ENCODE data around the gene REPIN1.

Gene REPIN1

GRCh38 chr7:150360363-150361058, 8.1 kb upstream of the REPIN1 start:
- no peak for DNase-seq (ENCODE audit: low read depth)

- DNase-seq (ENCODE audit: low read depth), result no peak
Observed at GRCh38 chr7:150361402-150361801, 7.2 kb upstream of the REPIN1 start.

- DNase-seq (ENCODE audit: low read depth), result no peak
Observed at GRCh38 chr7:150361807-150362621, 6.6 kb upstream of the REPIN1 start.

GRCh38 chr7:150363370-150363769, 5.3 kb upstream of the REPIN1 start:
- no peak for DNase-seq (ENCODE audit: low read depth)

- no peak for DNase-seq (ENCODE audit: low read depth)
Observed at GRCh38 chr7:150363872-150364271, 4.8 kb upstream of the REPIN1 start.

DNA sequence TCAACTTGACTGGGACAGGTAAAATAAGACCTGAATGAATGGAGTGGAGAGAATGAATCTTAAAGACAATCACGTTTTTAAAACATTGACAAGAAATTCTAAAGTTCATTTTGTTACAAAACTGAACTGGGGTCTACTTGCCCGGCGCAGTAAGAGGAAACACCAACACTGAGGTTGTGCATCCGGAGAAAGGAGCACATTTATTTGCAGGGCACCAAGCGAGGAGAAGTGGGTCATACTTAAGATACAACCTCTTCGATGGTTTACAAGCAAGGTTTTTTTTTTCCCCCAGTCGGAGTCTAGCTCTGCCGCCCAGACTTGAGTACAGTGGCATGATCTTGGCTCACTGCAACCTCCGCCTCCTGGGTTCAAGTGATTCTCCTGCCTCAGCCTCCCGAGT, 3.4 kb upstream of the REPIN1 start:
- no peak for DNase-seq (ENCODE audit: low read depth)

DNA sequence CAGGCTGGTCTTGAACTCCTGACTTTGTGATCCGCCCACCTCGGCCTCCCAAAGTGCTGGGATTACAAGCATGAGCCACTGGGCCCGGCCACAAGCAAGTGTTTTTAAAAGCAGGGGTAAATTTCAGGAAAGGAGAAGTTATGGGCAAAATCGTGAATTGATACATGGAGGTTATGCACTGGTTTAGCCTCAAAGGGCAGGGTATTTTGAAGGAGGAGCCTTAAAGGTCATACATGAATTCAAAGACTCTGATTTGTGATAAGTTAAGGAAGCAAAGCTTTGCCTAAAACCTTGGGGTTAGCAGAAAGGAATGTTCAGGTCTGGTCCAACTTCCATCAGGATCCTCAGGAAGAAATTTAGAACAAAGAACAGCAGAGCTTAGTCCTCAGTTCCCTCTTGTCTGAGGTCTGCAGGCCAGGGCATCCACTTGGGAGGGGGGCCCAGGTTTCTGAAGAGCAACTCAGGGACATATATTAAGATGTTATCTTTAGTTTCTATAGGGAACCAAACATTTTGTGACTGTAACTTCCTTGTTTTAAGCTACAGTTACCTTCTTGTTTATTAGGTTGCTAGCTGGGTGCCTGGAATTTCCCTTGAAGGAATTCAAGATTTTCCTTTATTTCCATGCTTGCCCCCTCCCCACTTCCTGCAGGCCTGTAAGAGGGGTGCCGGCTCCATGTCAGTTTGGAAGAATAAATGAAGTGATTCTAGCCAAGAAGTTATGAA, 2.8 kb upstream of the REPIN1 start:
- DNase-seq (ENCODE audit: low read depth), result no peak

GRCh38 chr7:150367677-150368095, 936 bp upstream of the REPIN1 start:
- no peak for DNase-seq (ENCODE audit: low read depth)

GRCh38 chr7:150368884-150369747, 494 bp downstream of the REPIN1 start:
- no peak for DNase-seq (ENCODE audit: low read depth)

GRCh38 chr7:150369748-150370501, 1.3 kb downstream of the REPIN1 start:
- no peak for DNase-seq (ENCODE audit: low read depth)

DNA sequence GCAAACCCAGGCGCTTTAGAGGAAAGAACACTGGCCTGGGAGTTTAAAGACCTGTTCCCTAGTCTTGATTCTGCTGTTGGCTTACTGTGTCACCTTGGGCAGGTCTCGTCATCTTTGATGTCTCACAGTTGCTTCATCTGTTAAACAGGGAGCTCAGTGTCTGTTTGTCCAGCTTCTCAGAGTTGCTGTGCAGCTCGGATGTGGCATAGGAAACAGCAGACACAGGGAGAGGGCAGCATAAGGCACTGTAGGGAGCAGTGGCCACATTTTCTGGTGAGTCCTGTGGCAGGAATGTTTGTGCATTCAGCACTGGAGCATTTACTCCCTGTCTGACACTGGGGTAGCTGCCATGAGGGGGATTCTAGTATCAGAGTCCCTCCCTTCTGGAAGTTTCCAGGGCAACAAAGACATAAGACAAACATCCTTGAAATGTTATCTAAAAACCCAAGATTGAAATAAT, 2.0 kb downstream of the REPIN1 start:
- no peak for DNase-seq (ENCODE audit: low read depth)

DNA sequence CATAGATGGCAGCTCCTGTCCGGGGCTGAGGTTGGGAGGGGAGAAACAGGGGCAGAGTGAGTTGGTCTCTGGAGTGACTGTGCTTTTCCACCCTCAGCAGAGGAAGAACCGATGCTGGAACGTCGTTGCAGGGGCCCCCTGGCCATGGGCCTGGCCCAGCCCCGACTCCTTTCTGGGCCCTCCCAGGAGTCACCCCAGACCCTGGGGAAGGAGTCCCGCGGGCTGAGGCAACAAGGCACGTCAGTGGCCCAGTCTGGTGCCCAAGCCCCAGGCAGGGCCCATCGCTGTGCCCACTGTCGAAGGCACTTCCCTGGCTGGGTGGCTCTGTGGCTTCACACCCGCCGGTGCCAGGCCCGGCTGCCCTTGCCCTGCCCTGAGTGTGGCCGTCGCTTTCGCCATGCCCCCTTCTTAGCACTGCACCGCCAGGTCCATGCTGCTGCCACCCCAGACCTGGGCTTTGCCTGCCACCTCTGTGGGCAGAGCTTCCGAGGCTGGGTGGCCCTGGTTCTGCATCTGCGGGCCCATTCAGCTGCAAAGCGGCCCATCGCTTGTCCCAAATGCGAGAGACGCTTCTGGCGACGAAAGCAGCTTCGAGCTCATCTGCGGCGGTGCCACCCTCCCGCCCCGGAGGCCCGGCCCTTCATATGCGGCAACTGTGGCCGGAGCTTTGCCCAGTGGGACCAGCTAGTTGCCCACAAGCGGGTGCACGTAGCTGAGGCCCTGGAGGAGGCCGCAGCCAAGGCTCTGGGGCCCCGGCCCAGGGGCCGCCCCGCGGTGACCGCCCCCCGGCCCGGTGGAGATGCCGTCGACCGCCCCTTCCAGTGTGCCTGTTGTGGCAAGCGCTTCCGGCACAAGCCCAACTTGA, 2.7 kb downstream of the REPIN1 start:
- no peak for DNase-seq (ENCODE audit: low read depth)

DNA sequence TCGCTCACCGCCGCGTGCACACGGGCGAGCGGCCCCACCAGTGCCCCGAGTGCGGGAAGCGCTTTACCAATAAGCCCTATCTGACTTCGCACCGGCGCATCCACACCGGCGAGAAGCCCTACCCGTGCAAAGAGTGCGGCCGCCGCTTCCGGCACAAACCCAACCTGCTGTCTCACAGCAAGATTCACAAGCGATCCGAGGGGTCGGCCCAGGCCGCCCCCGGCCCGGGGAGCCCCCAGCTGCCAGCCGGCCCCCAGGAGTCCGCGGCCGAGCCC, 3.3 kb downstream of the REPIN1 start:
- DNase-seq (ENCODE audit: low read depth), result no peak

DNA sequence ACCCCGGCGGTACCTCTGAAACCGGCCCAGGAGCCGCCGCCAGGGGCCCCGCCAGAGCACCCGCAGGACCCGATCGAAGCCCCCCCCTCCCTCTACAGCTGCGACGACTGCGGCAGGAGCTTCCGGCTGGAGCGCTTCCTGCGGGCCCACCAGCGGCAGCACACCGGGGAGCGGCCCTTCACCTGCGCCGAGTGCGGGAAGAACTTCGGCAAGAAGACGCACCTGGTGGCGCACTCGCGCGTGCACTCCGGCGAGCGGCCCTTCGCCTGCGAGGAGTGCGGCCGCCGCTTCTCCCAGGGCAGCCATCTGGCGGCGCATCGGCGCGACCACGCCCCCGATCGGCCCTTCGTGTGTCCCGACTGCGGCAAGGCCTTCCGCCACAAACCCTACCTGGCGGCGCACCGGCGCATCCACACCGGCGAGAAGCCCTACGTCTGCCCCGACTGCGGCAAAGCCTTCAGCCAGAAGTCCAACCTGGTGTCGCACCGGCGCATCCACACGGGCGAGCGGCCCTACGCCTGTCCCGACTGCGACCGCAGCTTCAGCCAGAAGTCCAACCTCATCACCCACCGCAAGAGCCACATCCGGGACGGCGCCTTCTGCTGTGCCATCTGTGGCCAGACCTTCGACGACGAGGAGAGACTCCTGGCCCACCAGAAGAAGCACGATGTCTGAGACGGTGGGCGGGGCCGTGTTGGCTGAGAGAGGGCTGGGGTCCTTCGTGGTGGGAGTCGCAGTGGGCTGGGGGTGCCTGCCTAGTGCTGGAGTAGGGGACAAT, 3.8 kb downstream of the REPIN1 start:
- no peak for DNase-seq (ENCODE audit: low read depth)

GRCh38 chr7:150373049-150373801, 4.6 kb downstream of the REPIN1 start:
- DNase-seq (ENCODE audit: low read depth), result no peak

DNA sequence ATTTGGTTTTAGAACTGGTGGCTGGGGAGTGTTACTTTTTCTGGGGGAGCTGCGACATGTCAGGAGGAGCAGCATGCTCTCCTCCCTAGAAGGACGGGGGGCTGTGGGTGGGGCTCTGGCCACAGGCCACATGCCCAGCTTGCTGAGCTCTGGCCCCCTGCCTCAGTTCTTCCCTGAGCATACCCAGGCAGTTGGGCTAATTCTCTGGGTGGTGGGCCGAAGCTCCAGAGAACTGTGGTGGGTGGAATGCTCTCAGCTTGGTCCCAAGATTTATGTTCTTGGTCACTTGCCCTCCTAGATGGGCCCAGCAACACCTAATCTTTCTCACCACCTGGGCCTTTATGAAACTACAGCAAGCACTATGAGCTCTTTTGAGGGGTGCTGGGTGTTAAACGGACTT, 5.4 kb downstream of the REPIN1 start:
- no peak for DNase-seq (ENCODE audit: low read depth)

DNA sequence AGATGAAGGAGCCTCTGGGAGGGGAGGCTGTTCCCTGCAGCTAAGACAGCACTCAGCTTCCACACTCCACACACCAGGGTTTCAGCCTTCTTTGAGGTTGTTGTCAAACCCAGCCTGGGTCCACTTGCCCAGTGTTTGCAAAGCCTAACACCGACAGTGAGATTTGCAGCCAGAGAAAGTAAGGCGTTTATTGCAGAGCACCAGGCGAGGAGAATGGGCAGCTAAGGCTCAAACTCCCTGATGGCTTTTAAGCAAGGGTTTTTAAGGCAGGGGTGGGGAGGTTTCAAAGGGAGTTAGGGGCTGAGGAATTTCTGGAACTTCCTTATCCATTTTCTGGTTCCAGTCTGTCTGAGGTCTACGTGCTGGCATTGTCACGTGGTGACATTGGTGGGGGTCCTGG, 5.8 kb downstream of the REPIN1 start:
- DNase-seq (ENCODE audit: low read depth), result no peak

- no peak for DNase-seq (ENCODE audit: low read depth)
Observed at GRCh38 chr7:150375662-150376521, 7.3 kb downstream of the REPIN1 start.

All from non-pigmented ciliary epithelial cell (primary cell).